ENCODE data around the gene SBF2. TPM values are rescaled to one million over a fixed set of nuclear protein-coding genes. Genes with fewer than 3 reads are reported as not detected.

The SBF2 gene
- total RNA-seq, 1 donor from 2014 or later = 24.0 TPM

Other genes with a start within 250 kb of the SBF2 start
- gene ADM, start 10.9 kb upstream of the SBF2 start, total RNA-seq = 169 and 210 TPM in 2 replicates
- gene AMPD3, start 161.0 kb upstream of the SBF2 start, total RNA-seq = 5.3 and 11.0 TPM in 2 replicates
- 71.9 and 103 TPM in 2 replicates for gene RNF141, start 247.0 kb upstream of the SBF2 start, total RNA-seq

Data from bronchial epithelial cell (primary cell).